GM10266 (cell line): ENCODE data around the gene ASZ1.

Experiments used
- DNase-seq: peaks from one replicate; pipeline ENCODE4 v3.0.0; 2012; ENCODE audit errors: extremely low spot score
- CTCF ChIP-seq: IDR thresholded peaks from 2 replicates; pipeline ENCODE4 v1.5.1; 2012; ENCODE audit warnings: mild to moderate bottlenecking, low read depth; ENCODE audit not compliant: control insufficient read depth, insufficient read depth; ENCODE audit errors: missing control alignments

The ASZ1 gene

GRCh38 chr7:117384688-117385362 is 42.5 kb downstream of the ASZ1 start:
- TF ChIP-seq CTCF = no peak
- no peak for DNase-seq

- no peak for TF ChIP-seq CTCF
- DNase-seq = no peak
Measured at GRCh38 chr7:117383483-117384189, 43.7 kb downstream of the ASZ1 start.

GRCh38 chr7:117383046-117383445 is 44.2 kb downstream of the ASZ1 start:
- TF ChIP-seq CTCF = no peak
- DNase-seq = no peak

GRCh38 chr7:117381362-117381761 is 45.9 kb downstream of the ASZ1 start:
- no peak for TF ChIP-seq CTCF
- DNase-seq = no peak

- DNase-seq = no peak
- TF ChIP-seq CTCF = no peak
Measured at GRCh38 chr7:117375380-117375779, 51.9 kb downstream of the ASZ1 start.

- no peak for TF ChIP-seq CTCF
- DNase-seq = no peak
Measured at GRCh38 chr7:117372073-117372472, 55.2 kb downstream of the ASZ1 start.
